ENCODE measurements around the gene GOLT1B. TPM values are rescaled to one million over a fixed set of nuclear protein-coding genes. Genes with fewer than 3 reads are reported as not detected.

GOLT1B gene, protein sequence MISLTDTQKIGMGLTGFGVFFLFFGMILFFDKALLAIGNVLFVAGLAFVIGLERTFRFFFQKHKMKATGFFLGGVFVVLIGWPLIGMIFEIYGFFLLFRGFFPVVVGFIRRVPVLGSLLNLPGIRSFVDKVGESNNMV
- total RNA-seq, result 46.9 and 72.5 TPM in 2 replicates

GRCh38 chr12:21501258-21502163 lies at the start of gene GOLT1B, which contains the start of gene RECQL:
TSS of gene GOLT1B (plus strand) at chr12:21501789. CDS start at chr12:21501924, 135 bp downstream.
TSS of gene RECQL (minus strand) at chr12:21501635. CDS start at chr12:21499570, 2,065 bp downstream.

DNA sequence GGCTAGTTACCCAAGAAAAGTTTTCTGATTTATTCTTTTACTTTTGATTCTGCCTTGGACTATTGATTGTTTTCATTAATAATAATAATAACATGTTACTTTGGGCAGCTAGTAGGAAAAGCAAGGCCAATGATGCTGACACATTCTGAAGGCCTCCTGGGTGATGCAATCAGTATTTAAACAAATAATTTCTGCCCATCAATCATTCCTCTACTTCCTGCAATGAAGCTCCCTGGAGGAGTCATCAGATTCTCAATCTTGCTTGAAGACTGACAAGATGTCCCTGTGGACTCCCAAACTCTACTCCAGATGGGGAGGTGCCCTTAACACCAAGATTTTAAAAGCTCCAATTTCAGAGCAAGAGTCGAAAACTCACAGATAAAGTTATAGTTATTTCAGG lies 24.5 kb downstream of the GOLT1B start, which contains the start of gene SPX:
SPX (plus strand) TSS at position 244 of the 400 bp plus-strand sequence. CDS start 177 bp downstream, outside the sequence.

Other genes with a start within 250 kb of the GOLT1B start
- not detected in 2 replicates for gene SLCO1A2, start 166.9 kb upstream of the GOLT1B start, total RNA-seq
- gene IAPP, start 128.9 kb upstream of the GOLT1B start, total RNA-seq, result not detected in 2 replicates
- gene PYROXD1, start 64.1 kb upstream of the GOLT1B start, total RNA-seq, result 31.1 and 35.7 TPM in 2 replicates
- 37.9 and 52.5 TPM in 2 replicates for gene RECQL, start 154 bp upstream of the GOLT1B start, total RNA-seq
- 0.21 and 0.68 TPM in 2 replicates for gene SPX, start 24.5 kb downstream of the GOLT1B start, total RNA-seq
- not detected in 2 replicates for gene GYS2, start 103.1 kb downstream of the GOLT1B start, total RNA-seq
- 574 and 582 TPM in 2 replicates for gene LDHB, start 156.1 kb downstream of the GOLT1B start, total RNA-seq

All from nasal cavity respiratory epithelium epithelial cell of viscerocranial mucosa (primary cell).